IMR-90 (cell line): ENCODE measurements around the gene RAI14.

Source experiments
- MAFK ChIP-seq: IDR thresholded peaks from 2 replicates; pipeline ENCODE4 v1.6.1; 2012; ENCODE audit warnings: low read depth, low read length, improper control_type of control experiment
- RAD21 ChIP-seq: IDR thresholded peaks from 2 replicates; pipeline ENCODE4 v1.6.1; 2012; ENCODE audit warnings: low read length, improper control_type of control experiment
- RFX5 ChIP-seq: IDR thresholded peaks from 2 replicates; pipeline ENCODE4 v1.8.0; 2012; ENCODE audit warnings: low read depth, mild to moderate bottlenecking, low read length, moderate library complexity
- TF ChIP-seq, protein P1 (sequence below): conservative IDR thresholded peaks from 2 replicates; pipeline ENCODE4 v1.5.1; 2012; ENCODE audit warnings: mild to moderate bottlenecking, low read depth, low read length, improper control_type of control experiment

GRCh38 chr5:34804913-34805312 is 148.8 kb downstream of the RAI14 start:
- no peak for TF ChIP-seq RFX5
- TF ChIP-seq, protein P1, sequence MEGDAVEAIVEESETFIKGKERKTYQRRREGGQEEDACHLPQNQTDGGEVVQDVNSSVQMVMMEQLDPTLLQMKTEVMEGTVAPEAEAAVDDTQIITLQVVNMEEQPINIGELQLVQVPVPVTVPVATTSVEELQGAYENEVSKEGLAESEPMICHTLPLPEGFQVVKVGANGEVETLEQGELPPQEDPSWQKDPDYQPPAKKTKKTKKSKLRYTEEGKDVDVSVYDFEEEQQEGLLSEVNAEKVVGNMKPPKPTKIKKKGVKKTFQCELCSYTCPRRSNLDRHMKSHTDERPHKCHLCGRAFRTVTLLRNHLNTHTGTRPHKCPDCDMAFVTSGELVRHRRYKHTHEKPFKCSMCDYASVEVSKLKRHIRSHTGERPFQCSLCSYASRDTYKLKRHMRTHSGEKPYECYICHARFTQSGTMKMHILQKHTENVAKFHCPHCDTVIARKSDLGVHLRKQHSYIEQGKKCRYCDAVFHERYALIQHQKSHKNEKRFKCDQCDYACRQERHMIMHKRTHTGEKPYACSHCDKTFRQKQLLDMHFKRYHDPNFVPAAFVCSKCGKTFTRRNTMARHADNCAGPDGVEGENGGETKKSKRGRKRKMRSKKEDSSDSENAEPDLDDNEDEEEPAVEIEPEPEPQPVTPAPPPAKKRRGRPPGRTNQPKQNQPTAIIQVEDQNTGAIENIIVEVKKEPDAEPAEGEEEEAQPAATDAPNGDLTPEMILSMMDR, result no peak
- no peak for TF ChIP-seq RAD21
- TF ChIP-seq MAFK, result no peak
